ENCODE results near the gene IFI27. TPM values are rescaled to one million over a fixed set of nuclear protein-coding genes. Genes with fewer than 3 reads are reported as not detected.

Gene IFI27
- total RNA-seq, 1 experiment from 2014 or later, result 2.3 TPM

DNA sequence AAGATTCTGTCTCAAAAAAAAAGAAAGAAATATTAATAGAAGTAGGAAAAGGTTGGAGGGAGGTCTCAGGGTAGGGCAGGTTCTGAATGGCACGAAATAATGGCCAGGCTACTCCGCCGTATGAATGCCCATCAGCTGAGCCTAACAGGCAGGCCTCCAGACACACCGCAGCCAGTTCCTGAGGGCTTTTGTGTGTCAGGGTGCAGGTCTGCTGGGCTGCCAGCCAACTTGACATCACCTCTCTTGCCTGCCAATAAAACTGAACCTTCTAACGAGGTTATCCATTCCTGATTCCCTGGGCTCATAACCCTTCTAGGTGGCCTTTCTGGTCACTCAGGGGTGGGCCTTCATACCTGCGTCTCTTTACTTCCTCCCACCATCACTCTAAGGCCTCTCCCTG, 3.0 kb downstream of the IFI27 start:
- H3K27ac ChIP-seq (ENCODE audit: low read length), result no peak overlapping the region
- ChIA-PET CTCF (no interaction called here), POLR2A (no interaction called here)
- BruUV-seq (replicated peaks), result no TSS peak
- no peak overlapping the region for H3K4me3 ChIP-seq (ENCODE audit: low read depth in 2 of 2, low read length in 2 of 2)
- H3K36me3 ChIP-seq (ENCODE audit: control insufficient read depth, insufficient read depth, low read length), result no peaks in the 10 kb centered on the region; the same call in 1 of the 2 replicates
- intact Hi-C loops (cut with micrococcal nuclease; ENCODE audit: unreplicated experiment), result no loop called here
- DNase-seq (ENCODE audit: low read depth, low spot score), result no peak
- no peaks in the 10 kb centered on the region for H3K9me3 ChIP-seq (ENCODE audit: control insufficient read depth, insufficient read depth, low read depth, low read length)
- no peaks in the 10 kb centered on the region for H3K4me1 ChIP-seq (ENCODE audit: control insufficient read depth, insufficient read depth, low read length)
- in situ Hi-C loops (cut with HindIII; ENCODE audit: low pct_unique_long_range_greater_than_20kb, low sequenced_read_pairs), result no loop called here
- TF ChIP-seq, protein P1, sequence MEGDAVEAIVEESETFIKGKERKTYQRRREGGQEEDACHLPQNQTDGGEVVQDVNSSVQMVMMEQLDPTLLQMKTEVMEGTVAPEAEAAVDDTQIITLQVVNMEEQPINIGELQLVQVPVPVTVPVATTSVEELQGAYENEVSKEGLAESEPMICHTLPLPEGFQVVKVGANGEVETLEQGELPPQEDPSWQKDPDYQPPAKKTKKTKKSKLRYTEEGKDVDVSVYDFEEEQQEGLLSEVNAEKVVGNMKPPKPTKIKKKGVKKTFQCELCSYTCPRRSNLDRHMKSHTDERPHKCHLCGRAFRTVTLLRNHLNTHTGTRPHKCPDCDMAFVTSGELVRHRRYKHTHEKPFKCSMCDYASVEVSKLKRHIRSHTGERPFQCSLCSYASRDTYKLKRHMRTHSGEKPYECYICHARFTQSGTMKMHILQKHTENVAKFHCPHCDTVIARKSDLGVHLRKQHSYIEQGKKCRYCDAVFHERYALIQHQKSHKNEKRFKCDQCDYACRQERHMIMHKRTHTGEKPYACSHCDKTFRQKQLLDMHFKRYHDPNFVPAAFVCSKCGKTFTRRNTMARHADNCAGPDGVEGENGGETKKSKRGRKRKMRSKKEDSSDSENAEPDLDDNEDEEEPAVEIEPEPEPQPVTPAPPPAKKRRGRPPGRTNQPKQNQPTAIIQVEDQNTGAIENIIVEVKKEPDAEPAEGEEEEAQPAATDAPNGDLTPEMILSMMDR (IDR thresholded peaks at IDR 0.05), result no peak
- TF ChIP-seq SIN3A (IDR thresholded peaks at IDR 0.05; ENCODE audit: borderline replicate concordance, insufficient read depth, low read depth, low read length) (no peak), TCF7L2 (IDR thresholded peaks at IDR 0.05; ENCODE audit: low read depth, low read length) (no peak), POLR2AphosphoS5 (IDR thresholded peaks at IDR 0.05; ENCODE audit: low read depth, low read length) (no peak)
- TF ChIP-seq, protein P2, sequence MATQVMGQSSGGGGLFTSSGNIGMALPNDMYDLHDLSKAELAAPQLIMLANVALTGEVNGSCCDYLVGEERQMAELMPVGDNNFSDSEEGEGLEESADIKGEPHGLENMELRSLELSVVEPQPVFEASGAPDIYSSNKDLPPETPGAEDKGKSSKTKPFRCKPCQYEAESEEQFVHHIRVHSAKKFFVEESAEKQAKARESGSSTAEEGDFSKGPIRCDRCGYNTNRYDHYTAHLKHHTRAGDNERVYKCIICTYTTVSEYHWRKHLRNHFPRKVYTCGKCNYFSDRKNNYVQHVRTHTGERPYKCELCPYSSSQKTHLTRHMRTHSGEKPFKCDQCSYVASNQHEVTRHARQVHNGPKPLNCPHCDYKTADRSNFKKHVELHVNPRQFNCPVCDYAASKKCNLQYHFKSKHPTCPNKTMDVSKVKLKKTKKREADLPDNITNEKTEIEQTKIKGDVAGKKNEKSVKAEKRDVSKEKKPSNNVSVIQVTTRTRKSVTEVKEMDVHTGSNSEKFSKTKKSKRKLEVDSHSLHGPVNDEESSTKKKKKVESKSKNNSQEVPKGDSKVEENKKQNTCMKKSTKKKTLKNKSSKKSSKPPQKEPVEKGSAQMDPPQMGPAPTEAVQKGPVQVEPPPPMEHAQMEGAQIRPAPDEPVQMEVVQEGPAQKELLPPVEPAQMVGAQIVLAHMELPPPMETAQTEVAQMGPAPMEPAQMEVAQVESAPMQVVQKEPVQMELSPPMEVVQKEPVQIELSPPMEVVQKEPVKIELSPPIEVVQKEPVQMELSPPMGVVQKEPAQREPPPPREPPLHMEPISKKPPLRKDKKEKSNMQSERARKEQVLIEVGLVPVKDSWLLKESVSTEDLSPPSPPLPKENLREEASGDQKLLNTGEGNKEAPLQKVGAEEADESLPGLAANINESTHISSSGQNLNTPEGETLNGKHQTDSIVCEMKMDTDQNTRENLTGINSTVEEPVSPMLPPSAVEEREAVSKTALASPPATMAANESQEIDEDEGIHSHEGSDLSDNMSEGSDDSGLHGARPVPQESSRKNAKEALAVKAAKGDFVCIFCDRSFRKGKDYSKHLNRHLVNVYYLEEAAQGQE (IDR thresholded peaks at IDR 0.05; ENCODE audit: insufficient read depth in 1 of 2, low read depth in 2 of 2, low read length in 1 of 2), result no peak
- H3K27me3 ChIP-seq (ENCODE audit: control insufficient read depth, insufficient read depth, low read length), result no peaks in the 10 kb centered on the region
- no peak for ATAC-seq

DNA sequence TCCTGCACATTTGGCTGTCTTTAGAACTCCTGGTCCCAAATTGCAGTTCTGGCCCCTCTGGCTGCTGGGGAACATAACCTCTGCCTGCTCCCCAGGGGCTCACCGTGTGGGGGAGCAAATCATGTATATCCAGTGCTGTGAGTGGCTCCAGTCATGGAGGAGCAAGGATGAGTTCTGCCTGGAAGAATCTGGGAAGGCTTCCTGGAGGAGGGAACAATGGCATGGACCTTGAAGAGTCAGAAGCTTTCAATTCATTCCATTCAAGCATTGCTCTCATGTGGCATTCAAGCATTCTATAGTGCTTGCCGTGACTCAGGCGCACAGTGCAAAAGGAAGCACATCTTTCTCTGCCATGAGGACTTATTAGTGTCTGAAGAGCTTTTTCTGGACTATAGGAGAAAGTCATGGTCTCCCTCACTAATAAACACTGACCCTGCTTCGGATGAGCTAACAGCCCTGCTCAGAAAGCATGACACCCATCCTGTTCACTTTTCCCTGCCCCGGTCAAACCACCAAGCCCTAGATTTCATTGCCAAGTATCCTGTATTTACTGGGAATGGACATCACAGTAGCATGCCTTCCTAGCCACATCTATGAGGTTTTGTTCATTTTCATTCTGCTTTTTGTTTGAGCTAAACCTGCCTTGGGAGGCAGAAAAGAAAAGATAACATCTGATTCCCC, 3.5 kb downstream of the IFI27 start:
- no peaks in the 10 kb centered on the region for H3K4me1 ChIP-seq (ENCODE audit: control insufficient read depth, insufficient read depth, low read length)
- H3K9me3 ChIP-seq (ENCODE audit: control insufficient read depth, insufficient read depth, low read depth, low read length), result no peaks in the 10 kb centered on the region
- intact Hi-C loops (cut with micrococcal nuclease; ENCODE audit: unreplicated experiment) (no loop called here), in situ Hi-C loops (cut with HindIII; ENCODE audit: low pct_unique_long_range_greater_than_20kb, low sequenced_read_pairs) (no loop called here)
- CTCF ChIA-PET, result no interaction called here
- no peak overlapping the region for H3K4me3 ChIP-seq (ENCODE audit: low read depth in 2 of 2, low read length in 2 of 2)
- H3K27me3 ChIP-seq (ENCODE audit: control insufficient read depth, insufficient read depth, low read length), result no peaks in the 10 kb centered on the region
- TF ChIP-seq TCF7L2 (IDR thresholded peaks at IDR 0.05; ENCODE audit: low read depth, low read length) (no peak), POLR2AphosphoS5 (IDR thresholded peaks at IDR 0.05; ENCODE audit: low read depth, low read length) (no peak), SIN3A (IDR thresholded peaks at IDR 0.05; ENCODE audit: borderline replicate concordance, insufficient read depth, low read depth, low read length) (no peak)
- TF ChIP-seq, protein P1 (IDR thresholded peaks at IDR 0.05), result no peak
- TF ChIP-seq, protein P2 (IDR thresholded peaks at IDR 0.05; ENCODE audit: insufficient read depth in 1 of 2, low read depth in 2 of 2, low read length in 1 of 2), result no peak
- no TSS peak for BruUV-seq (replicated peaks)
- H3K36me3 ChIP-seq (ENCODE audit: control insufficient read depth, insufficient read depth, low read length), result no peaks in the 10 kb centered on the region; the same call in 1 of the 2 replicates
- ATAC-seq (no peak), DNase-seq (ENCODE audit: low read depth, low spot score) (no peak)
- POLR2A ChIA-PET, result no interaction called here
- no peak overlapping the region for H3K27ac ChIP-seq (ENCODE audit: low read length)

Data from Panc1 (cell line).